Activated naive CD8-positive, alpha-beta T cell treated with anti-CD3 and anti-CD28 coated beads, Interleukin-2, amount 10 ng/mL, durations not matched to agents 7 days and 5 days (primary cell): Measurements from ENCODE around the gene CHRDL2. TPM values are rescaled to one million over a fixed set of nuclear protein-coding genes. Genes with fewer than 3 reads are reported as not detected.
"Not testable (repeated sequence)": the region's sequence is repeated elsewhere in the genome, so short reads cannot be mapped to it uniquely, and the experiment has no call there.

ENCODE experiments used
- ATAC-seq: fragments of 150-1000 bp; cut with Tn5 transposase; one replicate; pipeline ENCODE4 v1.10.0; 2021; ENCODE audit warnings: low read depth, moderate library complexity
- POLR2A ChIA-PET: fragments of 350-600 bp; sonication (Branson Sonifier 250); formaldehyde crosslinking; loops from one replicate; lab custom pipeline; 2021; ENCODE audit warnings: antibody characterized with exemption; lab: Charles Lee
- DNase-seq: peaks from one replicate; pipeline ENCODE4 v3.0.0; 2021
- H3K27ac Mint-ChIP-seq: one replicate; pipeline ENCODE4 v1.8.0; 2022; ENCODE audit warnings: mild to moderate bottlenecking, mixed read lengths
- H3K27me3 Mint-ChIP-seq: one replicate; pipeline ENCODE4 v1.8.0; 2022; ENCODE audit warnings: mild to moderate bottlenecking, moderate library complexity, mixed read lengths
- H3K36me3 Mint-ChIP-seq: one replicate; pipeline ENCODE4 v1.8.0; 2021; ENCODE audit warnings: mild to moderate bottlenecking, mixed read lengths
- H3K4me1 Mint-ChIP-seq: one replicate; pipeline ENCODE4 v1.8.0; 2021; ENCODE audit warnings: mixed read lengths
- H3K4me3 Mint-ChIP-seq: one replicate; pipeline ENCODE4 v1.8.0; 2022; ENCODE audit warnings: mild to moderate bottlenecking, moderate library complexity, mixed read lengths
- H3K9me3 Mint-ChIP-seq: one replicate; pipeline ENCODE4 v1.8.0; 2021; ENCODE audit warnings: mixed read lengths
- total RNA-seq, 2 experiments: library from RNA; stranded (reverse); gene quantifications; one replicate each; pipeline ENCODE4 v1.2.3, GENCODE V29; 2021

The CHRDL2 gene, protein sequence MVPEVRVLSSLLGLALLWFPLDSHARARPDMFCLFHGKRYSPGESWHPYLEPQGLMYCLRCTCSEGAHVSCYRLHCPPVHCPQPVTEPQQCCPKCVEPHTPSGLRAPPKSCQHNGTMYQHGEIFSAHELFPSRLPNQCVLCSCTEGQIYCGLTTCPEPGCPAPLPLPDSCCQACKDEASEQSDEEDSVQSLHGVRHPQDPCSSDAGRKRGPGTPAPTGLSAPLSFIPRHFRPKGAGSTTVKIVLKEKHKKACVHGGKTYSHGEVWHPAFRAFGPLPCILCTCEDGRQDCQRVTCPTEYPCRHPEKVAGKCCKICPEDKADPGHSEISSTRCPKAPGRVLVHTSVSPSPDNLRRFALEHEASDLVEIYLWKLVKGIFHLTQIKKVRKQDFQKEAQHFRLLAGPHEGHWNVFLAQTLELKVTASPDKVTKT
- not detected for total RNA-seq

DNA sequence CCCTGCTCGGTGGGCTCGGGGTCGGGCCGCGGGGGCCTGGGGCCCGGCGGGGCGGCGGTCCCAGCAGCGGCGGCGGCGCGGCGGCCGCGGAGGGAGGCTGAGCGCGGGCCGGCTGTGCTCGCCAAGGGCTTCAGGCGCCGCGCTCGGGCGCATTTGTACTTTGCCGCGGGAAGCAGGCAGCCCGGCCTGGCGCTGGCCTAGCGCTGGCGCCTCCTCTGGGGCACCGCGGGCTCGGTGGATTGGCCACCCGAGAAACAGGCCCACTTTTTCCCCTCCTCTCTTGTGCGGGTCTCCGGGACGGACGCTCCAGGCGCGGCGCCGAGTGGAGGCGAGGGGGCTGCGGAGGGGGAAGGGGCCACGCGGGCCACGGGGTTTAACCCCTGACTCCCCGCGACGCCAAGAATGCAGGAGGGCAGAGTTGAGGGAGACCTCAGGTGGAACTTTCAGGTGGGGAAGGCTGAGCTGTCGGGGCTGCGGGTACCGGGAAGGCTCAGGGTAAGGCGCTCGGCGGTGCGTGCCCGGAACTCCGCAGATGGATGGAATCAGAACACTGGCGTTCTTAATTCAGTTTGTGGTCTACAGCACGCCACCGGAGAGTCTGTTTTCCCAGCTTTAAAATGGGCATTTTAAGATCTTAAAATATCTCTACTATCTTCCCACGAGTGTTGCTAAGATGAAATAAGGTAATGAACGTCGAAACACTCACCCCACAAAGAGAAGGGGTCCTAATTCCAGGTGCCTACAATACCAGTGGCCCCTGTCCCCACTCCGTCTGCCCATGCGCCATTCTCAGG lies at the start of gene CHRDL2:
CHRDL2 (minus strand) TSS at position 126 of the 794 bp plus-strand sequence. CDS start 538 bp downstream, outside the sequence.
- Mint-ChIP-seq H3K9me3 (no peaks in the 10 kb centered on the region), H3K36me3 (no peaks in the 10 kb centered on the region), H3K27ac (no peak within 1 kb of the TSS), H3K4me1 (peaks cover 5% of the 10 kb centered on the region), H3K27me3 (peaks cover 72% of the 10 kb centered on the region), H3K4me3 (peak within 1 kb of the TSS; percentile 45)
- POLR2A ChIA-PET: no interaction called here
- ATAC-seq (no peak), DNase-seq (no peak)

GRCh38 chr11:74780248-74781005 lies 49.2 kb upstream of the CHRDL2 start:
- H3K27me3 Mint-ChIP-seq: no peaks in the 10 kb centered on the region
- peaks cover 12% of the 10 kb centered on the region for H3K36me3 Mint-ChIP-seq
- no peak for ATAC-seq
- peaks cover 23% of the 10 kb centered on the region for H3K4me1 Mint-ChIP-seq
- no peak for DNase-seq
- no peak overlapping the region for H3K27ac Mint-ChIP-seq
- POLR2A ChIA-PET: no interaction called here
- no peaks in the 10 kb centered on the region for H3K9me3 Mint-ChIP-seq
- no peak overlapping the region for H3K4me3 Mint-ChIP-seq

- Mint-ChIP-seq H3K27ac (no peak overlapping the region), H3K27me3 (no peaks in the 10 kb centered on the region), H3K4me3 (no peak overlapping the region), H3K36me3 (peaks cover 19% of the 10 kb centered on the region), H3K4me1 (peaks cover 17% of the 10 kb centered on the region), H3K9me3 (no peaks in the 10 kb centered on the region)
- no peak for ATAC-seq
- DNase-seq: no peak
- POLR2A ChIA-PET: no interaction called here
Measured at GRCh38 chr11:74778581-74778980, 47.4 kb upstream of the CHRDL2 start.

- no peaks in the 10 kb centered on the region for H3K9me3 Mint-ChIP-seq
- ATAC-seq: no peak
- POLR2A ChIA-PET: no interaction called here
- H3K27ac Mint-ChIP-seq: no peak overlapping the region
- no peaks in the 10 kb centered on the region for H3K27me3 Mint-ChIP-seq
- peaks cover 10% of the 10 kb centered on the region for H3K4me1 Mint-ChIP-seq
- peaks cover 19% of the 10 kb centered on the region for H3K36me3 Mint-ChIP-seq
- DNase-seq: no peak
- H3K4me3 Mint-ChIP-seq: no peak overlapping the region
Measured at GRCh38 chr11:74777877-74778276, 46.7 kb upstream of the CHRDL2 start.

DNA sequence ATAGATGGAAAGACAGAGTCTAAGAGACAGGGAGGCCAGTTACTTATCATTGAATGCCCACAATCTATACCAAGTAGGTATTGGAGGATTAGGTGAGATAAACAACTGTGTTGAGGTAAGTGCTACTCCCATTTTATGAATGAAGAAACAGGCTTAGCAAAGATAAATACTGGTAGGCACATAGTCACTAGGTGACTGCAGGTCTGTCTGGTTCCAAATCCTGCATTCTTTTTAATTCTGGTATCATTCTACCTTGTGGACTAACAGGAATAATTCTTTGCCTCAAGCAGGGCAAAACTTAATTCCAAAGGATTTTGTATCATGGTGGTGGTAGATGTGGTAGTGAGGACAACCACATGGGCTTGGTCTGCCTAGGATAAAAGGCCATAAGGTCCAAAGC lies 45.8 kb upstream of the CHRDL2 start:
- H3K9me3 Mint-ChIP-seq: no peaks in the 10 kb centered on the region
- POLR2A ChIA-PET: no interaction called here
- H3K4me1 Mint-ChIP-seq: peaks cover 6% of the 10 kb centered on the region
- DNase-seq: no peak
- H3K27me3 Mint-ChIP-seq: no peaks in the 10 kb centered on the region
- H3K4me3 Mint-ChIP-seq: no peak overlapping the region
- no peak overlapping the region for H3K27ac Mint-ChIP-seq
- H3K36me3 Mint-ChIP-seq: peaks cover 19% of the 10 kb centered on the region
- no peak for ATAC-seq

- no peak overlapping the region for H3K27ac Mint-ChIP-seq
- H3K4me3 Mint-ChIP-seq: no peak overlapping the region
- POLR2A ChIA-PET: no interaction called here
- DNase-seq (no peak), ATAC-seq (no peak)
- peaks cover 19% of the 10 kb centered on the region for H3K36me3 Mint-ChIP-seq
- H3K4me1 Mint-ChIP-seq: peaks cover 6% of the 10 kb centered on the region
- no peaks in the 10 kb centered on the region for H3K9me3 Mint-ChIP-seq
- no peaks in the 10 kb centered on the region for H3K27me3 Mint-ChIP-seq
Measured at GRCh38 chr11:74776546-74776945, 45.3 kb upstream of the CHRDL2 start.

- no peaks in the 10 kb centered on the region for H3K9me3 Mint-ChIP-seq
- peaks cover 6% of the 10 kb centered on the region for H3K4me1 Mint-ChIP-seq
- POLR2A ChIA-PET: no interaction called here
- no peak overlapping the region for H3K4me3 Mint-ChIP-seq
- no peak overlapping the region for H3K27ac Mint-ChIP-seq
- DNase-seq (no peak), ATAC-seq (no peak)
- peaks cover 19% of the 10 kb centered on the region for H3K36me3 Mint-ChIP-seq
- H3K27me3 Mint-ChIP-seq: no peaks in the 10 kb centered on the region
Measured at GRCh38 chr11:74775762-74776161, 44.5 kb upstream of the CHRDL2 start.

DNA sequence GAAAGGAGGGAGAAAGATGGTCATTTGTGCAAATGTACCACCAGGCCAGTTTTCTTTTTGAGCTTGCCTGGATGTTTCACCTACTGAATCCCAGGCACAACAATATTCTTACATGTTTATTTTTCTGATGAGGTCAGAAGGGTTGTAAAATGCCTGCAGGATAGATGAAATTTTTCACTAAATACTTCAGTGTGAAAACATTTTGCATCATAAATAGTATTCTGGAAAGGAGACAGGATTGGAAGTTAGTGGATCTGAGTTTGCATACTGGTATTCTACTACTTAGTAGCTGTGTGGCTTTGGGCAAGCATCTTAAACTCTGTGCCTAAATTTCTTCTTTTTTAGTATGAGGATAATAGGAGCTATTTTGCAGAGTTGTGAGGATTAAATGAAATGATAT lies 42.2 kb upstream of the CHRDL2 start:
- H3K4me3 Mint-ChIP-seq: no peak overlapping the region
- POLR2A ChIA-PET: no interaction called here
- no peak overlapping the region for H3K27ac Mint-ChIP-seq
- H3K27me3 Mint-ChIP-seq: no peaks in the 10 kb centered on the region
- no peak for DNase-seq
- no peak for ATAC-seq
- peaks cover 16% of the 10 kb centered on the region for H3K36me3 Mint-ChIP-seq
- peaks cover 13% of the 10 kb centered on the region for H3K4me1 Mint-ChIP-seq
- H3K9me3 Mint-ChIP-seq: no peaks in the 10 kb centered on the region

GRCh38 chr11:74771139-74771538 lies 39.9 kb upstream of the CHRDL2 start:
- H3K27ac Mint-ChIP-seq: no peak overlapping the region

DNA sequence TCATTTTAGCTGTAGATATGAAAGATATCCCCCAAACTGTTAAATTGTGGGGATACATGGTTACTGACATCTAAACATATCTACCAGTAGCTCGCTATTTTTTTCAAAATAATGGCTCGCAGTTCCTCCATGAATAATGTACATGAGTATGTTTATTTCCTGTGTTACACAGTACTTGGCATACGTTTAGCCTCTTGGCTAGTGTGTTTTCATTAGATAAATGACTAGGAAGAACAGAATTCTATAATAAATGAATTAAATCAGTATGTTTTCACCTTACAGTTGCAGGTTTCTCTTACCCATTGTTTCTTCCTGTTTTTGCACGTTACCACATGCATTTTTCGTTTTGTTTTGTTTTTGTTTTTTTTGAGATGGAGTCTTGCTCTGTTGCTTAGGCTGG lies 39.2 kb upstream of the CHRDL2 start:
- peaks cover 12% of the 10 kb centered on the region for H3K36me3 Mint-ChIP-seq
- H3K4me3 Mint-ChIP-seq: no peak overlapping the region
- no peaks in the 10 kb centered on the region for H3K9me3 Mint-ChIP-seq
- no peak for ATAC-seq
- no peak overlapping the region for H3K27ac Mint-ChIP-seq
- no peaks in the 10 kb centered on the region for H3K27me3 Mint-ChIP-seq
- POLR2A ChIA-PET: no interaction called here
- no peak for DNase-seq
- peaks cover 9% of the 10 kb centered on the region for H3K4me1 Mint-ChIP-seq

More at GRCh38 chr11:74771139-74771538, 39.9 kb upstream of the CHRDL2 start:
- no peak for ATAC-seq
- no peaks in the 10 kb centered on the region for H3K27me3 Mint-ChIP-seq
- H3K36me3 Mint-ChIP-seq: peaks cover 14% of the 10 kb centered on the region
- no peak for DNase-seq
- H3K4me1 Mint-ChIP-seq: peaks cover 9% of the 10 kb centered on the region
- POLR2A ChIA-PET: no interaction called here
- H3K4me3 Mint-ChIP-seq: no peak overlapping the region
- H3K9me3 Mint-ChIP-seq: no peaks in the 10 kb centered on the region

DNA sequence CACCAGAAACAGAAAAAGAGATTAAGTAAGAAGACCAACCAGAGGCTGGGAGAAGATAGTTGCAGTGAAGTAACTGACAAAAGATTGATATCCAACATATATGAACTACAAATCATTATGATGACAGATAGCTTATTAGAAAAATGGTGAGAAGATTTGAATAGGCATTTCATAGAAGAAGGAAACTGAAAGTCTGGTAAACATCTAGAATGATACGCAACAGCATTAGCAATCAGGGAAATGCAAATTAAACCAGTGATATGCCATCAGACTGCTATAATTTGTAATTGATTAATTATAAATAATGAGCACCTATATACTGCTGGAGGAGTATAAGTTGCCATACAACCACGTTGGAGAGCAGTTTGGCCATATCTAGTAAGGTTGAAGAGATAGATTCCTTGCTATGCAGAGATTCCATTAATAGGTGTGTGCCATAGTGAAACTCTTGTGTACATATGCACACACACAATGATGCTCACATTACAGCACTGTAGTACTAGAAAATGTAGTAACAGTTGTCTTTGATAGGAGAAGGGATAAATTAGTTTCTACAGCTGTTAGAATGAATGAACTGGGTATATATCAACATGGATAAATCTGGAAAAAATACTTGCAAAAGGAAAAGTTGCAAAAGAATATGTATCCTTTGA lies 38.0 kb upstream of the CHRDL2 start:
- Mint-ChIP-seq H3K4me1 (peaks cover 7% of the 10 kb centered on the region), H3K36me3 (peaks cover 9% of the 10 kb centered on the region), H3K27ac (no peak overlapping the region), H3K4me3 (no peak overlapping the region), H3K27me3 (no peaks in the 10 kb centered on the region), H3K9me3 (peaks cover 1% of the 10 kb centered on the region)
- no peak for DNase-seq
- ATAC-seq: no peak
- POLR2A ChIA-PET: no interaction called here

DNA sequence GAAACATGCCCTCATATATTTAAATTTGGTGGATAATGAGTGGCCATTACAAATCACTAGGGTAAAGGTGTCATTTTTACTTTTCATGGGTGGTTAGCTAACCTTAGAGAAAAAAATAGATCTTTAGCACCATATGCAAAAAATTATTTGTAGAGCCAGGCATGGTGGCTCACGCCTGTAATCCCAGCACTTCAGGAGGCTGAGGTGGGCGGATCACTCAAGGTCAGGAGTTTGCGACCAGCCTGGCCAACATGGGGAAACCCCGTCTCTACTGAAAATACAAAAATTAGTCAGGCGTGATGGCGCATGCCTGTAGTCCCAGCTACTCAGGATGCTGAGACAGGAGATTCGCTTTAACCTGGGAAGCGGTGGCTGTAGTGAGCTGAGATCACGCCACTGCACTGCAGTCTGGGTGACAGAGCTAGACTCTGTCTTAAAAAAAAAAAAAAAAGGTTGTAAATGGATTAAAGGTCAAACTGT lies 37.0 kb upstream of the CHRDL2 start:
- H3K27me3 Mint-ChIP-seq, H3K4me3 Mint-ChIP-seq, DNase-seq, POLR2A ChIA-PET, ATAC-seq, H3K27ac Mint-ChIP-seq, H3K9me3 Mint-ChIP-seq, H3K4me1 Mint-ChIP-seq: not testable (repeated sequence)
- peaks cover 14% of the 10 kb centered on the region for H3K36me3 Mint-ChIP-seq

- Mint-ChIP-seq H3K36me3 (peaks cover 24% of the 10 kb centered on the region), H3K27ac (no peak overlapping the region), H3K9me3 (peaks cover 3% of the 10 kb centered on the region), H3K27me3 (no peaks in the 10 kb centered on the region), H3K4me3 (no peak overlapping the region), H3K4me1 (peaks cover 13% of the 10 kb centered on the region)
- POLR2A ChIA-PET: no interaction called here
- no peak for ATAC-seq
- DNase-seq: no peak
Measured at GRCh38 chr11:74766905-74767304, 35.7 kb upstream of the CHRDL2 start.
